ENCODE results near the gene CSF2. TPM values are rescaled to one million over a fixed set of nuclear protein-coding genes. Genes with fewer than 3 reads are reported as not detected.

The CSF2 gene
- total RNA-seq, 1 experiment from 2014 or later, result 0.30 TPM

DNA sequence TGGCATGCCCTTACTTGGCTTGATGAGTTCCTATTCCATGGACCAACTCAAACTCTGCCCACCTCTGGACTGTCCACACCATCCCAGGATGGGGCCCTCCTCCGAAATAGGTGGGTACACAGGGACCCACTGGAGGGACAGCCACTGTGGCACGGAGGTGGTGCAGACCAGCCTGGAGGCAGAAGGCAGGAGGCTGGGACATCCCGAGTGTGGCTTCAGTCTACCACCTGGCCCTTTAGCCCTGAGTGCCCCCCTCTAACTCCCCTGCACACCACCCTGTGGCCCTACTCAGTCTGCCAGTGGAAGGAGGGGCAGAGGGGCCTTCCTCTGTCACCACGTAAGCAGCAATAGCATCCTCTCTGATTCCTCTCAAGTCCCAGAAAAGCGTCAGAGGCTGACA is 9.4 kb upstream of the CSF2 start (continued):
- TF ChIP-seq, protein P1, sequence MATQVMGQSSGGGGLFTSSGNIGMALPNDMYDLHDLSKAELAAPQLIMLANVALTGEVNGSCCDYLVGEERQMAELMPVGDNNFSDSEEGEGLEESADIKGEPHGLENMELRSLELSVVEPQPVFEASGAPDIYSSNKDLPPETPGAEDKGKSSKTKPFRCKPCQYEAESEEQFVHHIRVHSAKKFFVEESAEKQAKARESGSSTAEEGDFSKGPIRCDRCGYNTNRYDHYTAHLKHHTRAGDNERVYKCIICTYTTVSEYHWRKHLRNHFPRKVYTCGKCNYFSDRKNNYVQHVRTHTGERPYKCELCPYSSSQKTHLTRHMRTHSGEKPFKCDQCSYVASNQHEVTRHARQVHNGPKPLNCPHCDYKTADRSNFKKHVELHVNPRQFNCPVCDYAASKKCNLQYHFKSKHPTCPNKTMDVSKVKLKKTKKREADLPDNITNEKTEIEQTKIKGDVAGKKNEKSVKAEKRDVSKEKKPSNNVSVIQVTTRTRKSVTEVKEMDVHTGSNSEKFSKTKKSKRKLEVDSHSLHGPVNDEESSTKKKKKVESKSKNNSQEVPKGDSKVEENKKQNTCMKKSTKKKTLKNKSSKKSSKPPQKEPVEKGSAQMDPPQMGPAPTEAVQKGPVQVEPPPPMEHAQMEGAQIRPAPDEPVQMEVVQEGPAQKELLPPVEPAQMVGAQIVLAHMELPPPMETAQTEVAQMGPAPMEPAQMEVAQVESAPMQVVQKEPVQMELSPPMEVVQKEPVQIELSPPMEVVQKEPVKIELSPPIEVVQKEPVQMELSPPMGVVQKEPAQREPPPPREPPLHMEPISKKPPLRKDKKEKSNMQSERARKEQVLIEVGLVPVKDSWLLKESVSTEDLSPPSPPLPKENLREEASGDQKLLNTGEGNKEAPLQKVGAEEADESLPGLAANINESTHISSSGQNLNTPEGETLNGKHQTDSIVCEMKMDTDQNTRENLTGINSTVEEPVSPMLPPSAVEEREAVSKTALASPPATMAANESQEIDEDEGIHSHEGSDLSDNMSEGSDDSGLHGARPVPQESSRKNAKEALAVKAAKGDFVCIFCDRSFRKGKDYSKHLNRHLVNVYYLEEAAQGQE (IDR thresholded peaks at IDR 0.05; ENCODE audit: low read depth), result no peak
- TF ChIP-seq SP1 (IDR thresholded peaks at IDR 0.05; ENCODE audit: low read depth), result no peak
- TF ChIP-seq, protein P2, sequence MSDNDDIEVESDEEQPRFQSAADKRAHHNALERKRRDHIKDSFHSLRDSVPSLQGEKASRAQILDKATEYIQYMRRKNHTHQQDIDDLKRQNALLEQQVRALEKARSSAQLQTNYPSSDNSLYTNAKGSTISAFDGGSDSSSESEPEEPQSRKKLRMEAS (IDR thresholded peaks at IDR 0.05), result no peak

DNA sequence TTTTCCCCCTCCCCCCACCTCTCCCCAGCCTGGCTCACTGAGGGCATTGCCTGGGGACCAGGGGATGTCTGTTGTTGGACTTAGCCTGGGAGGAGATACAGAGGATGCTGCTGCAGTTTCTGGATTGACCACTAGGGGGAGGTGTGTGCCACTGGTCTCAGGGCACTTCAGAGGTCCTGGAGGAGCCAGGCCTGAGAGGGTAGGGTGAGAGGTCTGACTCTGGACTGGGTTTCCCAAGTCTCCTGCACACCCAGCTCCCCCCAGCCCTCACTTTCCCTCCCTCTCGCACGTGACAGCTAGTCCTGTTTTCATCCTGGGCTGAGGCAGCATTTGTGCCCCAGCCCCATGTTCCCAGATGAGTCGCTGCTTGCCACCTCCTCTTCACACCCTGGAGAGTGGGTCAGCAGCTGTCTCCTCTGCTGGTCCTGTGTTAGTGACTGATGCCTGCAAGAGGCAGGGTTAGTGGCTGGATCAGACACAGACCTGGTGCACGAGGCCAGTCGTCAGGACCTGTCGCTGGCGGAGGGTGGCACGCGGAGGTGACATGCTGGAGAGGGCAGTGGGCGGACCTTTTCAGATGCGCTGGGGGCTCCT is 8.8 kb upstream of the CSF2 start:
- Histone ChIP-seq H3K9ac (ENCODE audit: low read length) (no peak overlapping the region), H3K9me3 (ENCODE audit: control insufficient read depth in 1 of 2, insufficient read depth in 1 of 2, low read depth in 1 of 2, low read length in 2 of 2) (no peaks in the 10 kb centered on the region), H3K36me3 (ENCODE audit: control insufficient read depth in 1 of 2, insufficient read depth in 2 of 2, low read length in 2 of 2) (no peaks in the 10 kb centered on the region), H3K9me2 (ENCODE audit: insufficient read depth) (no peaks in the 10 kb centered on the region), H3K4me3 (replicated peaks in 1 of 2; ENCODE audit: low read depth in 1 of 2, low read length in 2 of 2) (no peak overlapping the region), H3K27ac (ENCODE audit: low read depth, low read length) (peak overlapping the region; percentile 8; the same call in 1 of the 2 replicates), H3K4me2 (ENCODE audit: low read length) (no peak overlapping the region; the same call in 1 of the 2 replicates), H3K27me3 (ENCODE audit: insufficient read depth, low read length) (no peaks in the 10 kb centered on the region), H3K79me2 (ENCODE audit: insufficient read depth, low read length) (no peaks in the 10 kb centered on the region), H2AFZ (ENCODE audit: low read depth, low read length, poor library complexity, severe bottlenecking) (no peak overlapping the region), H3K4me1 (ENCODE audit: control insufficient read depth in 1 of 2, insufficient read depth in 2 of 2, low read length in 2 of 2) (peaks cover 0 to 4% of the 10 kb centered on the region in 2 experiments; a peak in 1 of 4 replicates), H4K20me1 (ENCODE audit: insufficient read depth) (no peaks in the 10 kb centered on the region)
- TF ChIP-seq SIN3A (IDR thresholded peaks at IDR 0.05; ENCODE audit: low read depth) (no peak), ZFX (IDR thresholded peaks at IDR 0.05) (no peak), JUND (IDR thresholded peaks at IDR 0.05) (no peak), ZNF274 (IDR thresholded peaks at IDR 0.05; ENCODE audit: low read depth, low read length) (no peak), EZH2phosphoT487 (IDR thresholded peaks at IDR 0.05; ENCODE audit: borderline replicate concordance) (no peak), CBX3 (IDR thresholded peaks at IDR 0.05; ENCODE audit: low read depth) (no peak), ELF1 (IDR thresholded peaks at IDR 0.05; ENCODE audit: borderline replicate concordance, low read depth) (no peak), RAD21 (IDR thresholded peaks at IDR 0.05; ENCODE audit: low read depth) (peak; percentile 78), EZH2 (IDR thresholded peaks at IDR 0.05) (no peak)
- TF ChIP-seq, protein P1 (IDR thresholded peaks at IDR 0.05; ENCODE audit: low read depth), result no peak
- TF ChIP-seq, protein P3, sequence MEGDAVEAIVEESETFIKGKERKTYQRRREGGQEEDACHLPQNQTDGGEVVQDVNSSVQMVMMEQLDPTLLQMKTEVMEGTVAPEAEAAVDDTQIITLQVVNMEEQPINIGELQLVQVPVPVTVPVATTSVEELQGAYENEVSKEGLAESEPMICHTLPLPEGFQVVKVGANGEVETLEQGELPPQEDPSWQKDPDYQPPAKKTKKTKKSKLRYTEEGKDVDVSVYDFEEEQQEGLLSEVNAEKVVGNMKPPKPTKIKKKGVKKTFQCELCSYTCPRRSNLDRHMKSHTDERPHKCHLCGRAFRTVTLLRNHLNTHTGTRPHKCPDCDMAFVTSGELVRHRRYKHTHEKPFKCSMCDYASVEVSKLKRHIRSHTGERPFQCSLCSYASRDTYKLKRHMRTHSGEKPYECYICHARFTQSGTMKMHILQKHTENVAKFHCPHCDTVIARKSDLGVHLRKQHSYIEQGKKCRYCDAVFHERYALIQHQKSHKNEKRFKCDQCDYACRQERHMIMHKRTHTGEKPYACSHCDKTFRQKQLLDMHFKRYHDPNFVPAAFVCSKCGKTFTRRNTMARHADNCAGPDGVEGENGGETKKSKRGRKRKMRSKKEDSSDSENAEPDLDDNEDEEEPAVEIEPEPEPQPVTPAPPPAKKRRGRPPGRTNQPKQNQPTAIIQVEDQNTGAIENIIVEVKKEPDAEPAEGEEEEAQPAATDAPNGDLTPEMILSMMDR (IDR thresholded peaks at IDR 0.05 in 2 of 3, conservative IDR thresholded peaks at IDR 0.05 in 1 of 3; ENCODE audit: borderline replicate concordance in 1 of 3, insufficient read depth in 1 of 3, low read depth in 2 of 3, low read length in 2 of 3), result peak; percentile 75 to 98 (median 93)
- RAD21 ChIA-PET (ENCODE audit: low non-redundant PET in 1 of 2, low total read pairs in 2 of 2, uncharacterized antibody in 2 of 2, unreplicated experiment in 2 of 2), result interaction anchor here in 1 of 2 experiments (0.6 kb wide), 1 partner anchor 70 kb away, joined by 3 read pairs; no protein-coding TSS in a partner anchor
- POLR2A ChIA-PET, result no interaction called here
- intact Hi-C loops (cut with micrococcal nuclease), result loop anchor here (1.0 to 10.0 kb wide), 10 partner anchors 69 to 642 kb away; partner anchors contain the start of gene SLC22A5
- peak; percentile 86 for ATAC-seq
- CTCF ChIA-PET, result interaction anchor here (0.9 to 1.6 kb wide), 9 partner anchors 37 to 642 kb away, joined by 3 to 6 read pairs (median 4); partner anchors contain the start of gene SLC22A5
- no TSS peak for BruUV-seq (replicated peaks)
- peak; percentile 71 for DNase-seq (ENCODE audit: low read depth, low spot score)

Data from HCT116 (cell line).